ENCODE data around the gene PSENEN.
"Not testable (repeated sequence)": the region's sequence is repeated elsewhere in the genome, so short reads cannot be mapped to it uniquely, and the experiment has no call there.

The PSENEN gene

DNA sequence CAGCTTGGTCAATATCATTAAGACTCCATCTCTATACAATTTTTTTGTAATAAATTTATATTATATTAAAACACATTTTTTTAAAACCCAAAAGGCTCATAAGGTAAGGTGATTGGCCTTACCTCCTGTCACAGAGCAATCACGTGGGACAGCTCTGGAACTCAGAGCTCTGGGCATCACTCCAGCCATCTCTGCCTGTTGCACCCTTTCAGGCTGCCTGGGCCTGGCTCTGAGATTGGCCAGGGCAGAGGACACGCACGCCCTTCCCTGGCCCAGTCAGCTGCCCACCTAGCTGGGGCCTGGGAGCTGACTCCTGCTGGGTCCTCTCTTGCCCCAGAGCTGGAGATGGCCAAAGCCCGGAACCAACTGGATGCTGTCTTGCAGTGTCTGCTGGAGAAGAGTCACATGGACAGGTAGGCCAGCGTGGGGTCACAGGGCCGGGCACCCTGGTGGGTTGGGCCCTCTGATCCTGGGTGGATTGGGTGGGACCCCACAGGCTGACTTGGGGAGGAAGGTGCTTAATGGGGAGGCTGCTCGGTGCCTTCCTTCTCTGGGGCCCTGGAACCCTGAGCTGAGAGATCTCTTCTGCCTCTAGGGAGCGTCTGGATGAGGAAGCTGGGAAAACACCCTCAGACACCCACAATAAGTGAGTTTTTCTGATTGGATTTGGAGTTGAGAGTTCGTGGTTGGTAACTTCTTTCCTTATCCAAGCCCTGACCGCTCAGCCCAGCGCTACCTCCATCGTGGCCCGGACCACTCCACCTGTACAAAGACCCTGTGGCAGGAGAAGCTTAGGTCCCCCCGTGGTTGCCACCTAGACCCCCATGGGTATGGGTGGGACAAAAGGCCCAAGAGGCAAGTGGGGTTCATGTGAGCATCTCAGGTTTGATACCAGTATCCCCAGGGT is 6.6 kb downstream of the PSENEN start:
- DNase-seq (ENCODE audit: low spot score), result no peak

GRCh38 chr19:35752746-35753350 is 7.4 kb downstream of the PSENEN start:
- DNase-seq (ENCODE audit: low spot score), result no peak

DNA sequence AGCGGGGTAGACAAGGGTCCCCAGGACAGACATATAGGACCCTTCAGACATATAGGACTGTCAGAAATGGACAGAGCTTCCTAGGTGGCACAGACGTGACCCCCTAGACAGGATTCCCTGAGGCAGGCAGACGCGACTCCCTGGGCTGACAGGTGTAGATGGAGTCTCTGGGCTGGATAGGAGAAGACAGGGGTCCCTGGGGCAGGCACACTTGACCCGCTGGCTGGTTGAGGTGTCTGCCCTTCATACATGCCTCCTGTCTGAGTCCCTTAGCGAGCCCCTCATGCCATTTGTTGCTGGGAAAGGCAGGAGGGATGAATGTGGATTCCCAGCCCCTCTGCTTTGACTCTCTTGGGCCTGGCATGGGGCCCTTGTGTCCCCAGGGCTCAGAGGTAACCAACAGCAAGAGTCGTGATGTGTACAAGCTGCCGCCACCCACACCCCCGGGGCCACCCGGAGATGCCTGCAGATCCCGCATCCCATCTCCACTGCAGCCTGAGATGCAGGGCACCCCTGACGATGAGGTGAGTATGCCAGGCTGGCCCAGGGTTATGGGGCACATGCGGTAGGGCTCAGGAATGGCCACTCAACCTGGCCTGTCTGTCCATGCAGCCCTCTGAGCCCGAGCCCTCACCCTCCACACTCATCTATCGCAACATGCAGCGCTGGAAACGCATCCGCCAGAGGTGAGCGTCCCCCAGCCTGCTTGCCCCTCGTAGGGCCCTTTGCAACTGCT is 8.4 kb downstream of the PSENEN start:
- DNase-seq (ENCODE audit: low spot score), result no peak

DNA sequence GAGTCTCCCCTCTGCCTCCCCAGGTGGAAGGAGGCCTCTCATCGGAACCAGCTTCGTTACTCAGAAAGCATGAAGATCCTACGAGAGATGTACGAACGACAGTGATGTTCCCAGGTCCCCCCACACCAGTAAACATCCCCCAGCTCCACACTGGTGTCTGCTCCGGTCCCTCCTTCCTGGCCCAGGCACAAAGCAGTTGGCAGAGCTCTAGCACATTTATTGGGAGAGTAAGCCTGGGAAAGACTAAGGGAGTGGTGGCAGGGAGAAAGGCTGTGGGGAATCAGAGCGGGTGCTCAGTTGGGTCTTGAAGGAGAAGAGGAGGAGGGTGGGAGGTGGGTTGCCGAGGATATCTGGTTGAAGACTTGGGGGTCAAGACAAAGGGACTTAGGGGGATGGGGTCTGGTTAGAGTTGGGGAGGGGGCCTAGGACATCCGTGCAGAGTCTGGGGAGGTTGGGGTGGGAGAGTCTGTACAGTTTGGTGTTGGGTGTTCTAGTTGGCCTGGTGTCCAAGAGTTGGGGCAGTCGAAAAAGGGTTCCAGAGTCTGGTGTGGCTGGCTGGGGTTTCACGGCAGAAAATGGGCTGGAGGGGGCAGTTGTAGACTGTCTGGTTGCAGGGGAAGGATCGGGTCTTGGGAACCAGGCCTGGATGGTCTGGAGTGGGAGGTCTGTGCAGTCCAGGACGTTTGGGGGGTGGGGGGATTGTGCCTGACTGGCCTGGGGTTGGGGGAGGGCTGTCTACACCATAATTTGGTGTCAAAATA is 9.1 kb downstream of the PSENEN start:
- DNase-seq (ENCODE audit: low spot score), result no peak

GRCh38 chr19:35755131-35755549 is 9.7 kb downstream of the PSENEN start:
- no peak for DNase-seq (ENCODE audit: low spot score)

DNA sequence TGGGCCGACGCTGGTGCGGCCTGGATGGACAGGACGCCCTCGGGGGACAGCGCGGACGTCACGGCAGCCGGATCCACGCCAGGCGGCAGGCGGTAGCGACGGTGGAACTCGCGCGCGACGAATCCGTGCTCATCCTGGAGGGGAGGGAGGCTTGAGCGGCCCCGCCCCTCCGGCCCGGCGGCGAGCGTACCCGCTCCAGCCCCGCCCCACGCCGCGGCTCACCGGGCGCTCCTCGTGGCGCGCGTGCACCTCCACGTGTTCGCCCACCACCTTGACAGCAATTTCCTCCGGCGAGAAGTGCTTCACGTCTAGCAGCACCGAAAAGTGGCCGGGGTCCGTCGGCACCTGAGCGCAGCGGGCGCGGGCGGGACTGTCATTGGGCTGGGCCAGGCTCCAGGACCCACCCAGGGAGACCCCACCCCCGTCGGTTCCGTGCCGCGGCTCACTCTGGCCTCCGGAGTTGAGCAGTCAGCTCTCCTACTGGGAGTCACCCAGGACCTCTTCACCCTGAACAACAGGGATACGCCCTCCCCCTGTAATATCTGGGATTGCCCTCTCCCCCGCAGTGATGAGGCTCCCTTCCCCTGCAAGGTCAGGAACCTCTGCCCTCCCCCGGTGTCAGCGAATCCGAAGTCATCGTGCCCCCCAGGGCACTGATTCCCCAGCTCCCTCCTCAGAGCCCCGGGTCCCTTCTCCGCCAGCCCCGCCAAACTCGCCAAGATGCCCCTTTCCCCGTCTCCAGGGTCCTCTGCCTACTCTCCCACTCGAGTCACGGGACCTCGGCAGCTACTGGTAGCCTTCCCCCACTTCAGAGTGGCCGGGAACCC is 10.3 kb downstream of the PSENEN start:
- no peak for DNase-seq (ENCODE audit: low spot score)

DNA sequence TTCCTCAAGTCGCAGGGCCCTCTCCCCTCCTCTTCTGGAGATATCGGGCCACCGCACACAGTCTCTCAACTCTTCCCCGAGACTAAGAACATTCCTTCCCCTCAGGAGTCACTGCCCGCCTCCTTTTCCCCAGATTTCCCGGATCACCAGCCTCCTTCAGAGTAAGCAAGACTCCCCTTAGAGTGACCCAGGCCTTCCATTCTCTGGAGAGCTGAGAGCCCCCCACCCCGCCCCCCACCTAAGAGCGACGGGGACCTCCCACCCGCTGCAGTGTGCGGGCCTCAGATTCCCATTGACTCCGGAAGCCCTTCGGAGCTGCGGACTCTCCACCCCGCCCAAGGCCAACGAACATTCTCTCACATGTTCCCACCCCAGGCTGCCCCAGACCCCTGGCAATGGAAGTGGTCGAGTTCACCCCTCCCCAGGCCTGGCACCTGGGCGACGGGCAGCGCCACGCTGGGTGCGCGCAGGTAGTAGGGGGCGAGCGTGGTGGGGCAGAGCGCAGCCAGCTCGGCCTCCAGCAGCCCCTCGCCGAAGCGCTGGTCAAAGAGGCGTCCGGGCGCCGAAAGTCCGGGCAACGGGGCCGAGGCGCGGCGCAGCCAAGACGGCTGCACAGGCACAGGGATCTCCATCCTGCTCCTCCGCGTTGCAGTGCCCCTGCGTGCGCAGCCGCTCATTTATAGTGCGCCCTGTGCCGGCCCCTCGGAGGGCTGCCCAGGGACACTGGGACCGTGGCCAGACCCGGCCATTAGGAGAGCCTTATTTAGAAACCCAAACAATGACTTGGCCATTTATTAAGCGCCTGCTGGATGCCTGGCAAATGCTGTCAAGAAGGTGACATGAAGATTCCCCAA is 11.2 kb downstream of the PSENEN start, which contains the start of gene HSPB6:
HSPB6 (minus strand) TSS at position 653 of the 854 bp plus-strand sequence; CDS start at position 632, 21 bp downstream.
- no peak for DNase-seq (ENCODE audit: low spot score)

- no peak for DNase-seq (ENCODE audit: low spot score)
These were observed 11.8 kb downstream of the PSENEN start for GRCh38 chr19:35757231-35757748.

GRCh38 chr19:35757749-35758608 is 12.5 kb downstream of the PSENEN start, which contains the start of gene PROSER3:
PROSER3 (plus strand) TSS chr19:35758176; CDS start chr19:35758216, 40 bp downstream.
- peak; percentile 99 for DNase-seq (ENCODE audit: low spot score)

- no peak for DNase-seq (ENCODE audit: low spot score)
These were observed 14.2 kb downstream of the PSENEN start for GRCh38 chr19:35759697-35760096.

DNA sequence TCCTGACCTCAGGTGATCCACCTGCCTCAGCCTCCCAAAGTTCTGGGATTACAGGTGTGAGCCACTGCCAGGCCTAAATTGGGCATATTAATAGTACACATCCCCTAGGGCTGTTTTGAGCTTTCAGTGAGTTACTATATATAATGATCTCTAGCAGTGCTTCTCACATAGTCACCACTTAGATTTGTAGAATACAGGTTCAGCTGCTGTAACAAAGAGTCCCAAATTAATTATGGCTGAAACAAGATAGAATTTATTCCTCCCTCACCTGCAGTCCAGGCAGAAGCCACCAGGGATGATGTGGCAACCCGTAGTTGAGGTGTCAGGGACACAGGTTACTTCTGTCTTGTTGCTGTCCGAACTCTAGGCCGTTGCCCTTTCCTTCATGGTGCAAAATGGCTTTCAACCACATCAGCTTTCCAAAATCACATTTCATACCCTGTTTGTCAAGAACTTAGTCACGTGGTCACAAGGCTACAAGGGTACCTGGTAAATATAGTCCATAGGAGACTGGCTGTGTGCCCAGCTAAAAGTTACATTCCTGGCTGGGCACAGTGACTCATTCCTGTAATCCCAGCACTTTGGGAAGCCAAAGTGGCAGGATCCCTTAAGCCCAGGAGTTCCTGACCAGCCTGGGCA is 15.4 kb downstream of the PSENEN start:
- no peak for DNase-seq (ENCODE audit: low spot score)

DNA sequence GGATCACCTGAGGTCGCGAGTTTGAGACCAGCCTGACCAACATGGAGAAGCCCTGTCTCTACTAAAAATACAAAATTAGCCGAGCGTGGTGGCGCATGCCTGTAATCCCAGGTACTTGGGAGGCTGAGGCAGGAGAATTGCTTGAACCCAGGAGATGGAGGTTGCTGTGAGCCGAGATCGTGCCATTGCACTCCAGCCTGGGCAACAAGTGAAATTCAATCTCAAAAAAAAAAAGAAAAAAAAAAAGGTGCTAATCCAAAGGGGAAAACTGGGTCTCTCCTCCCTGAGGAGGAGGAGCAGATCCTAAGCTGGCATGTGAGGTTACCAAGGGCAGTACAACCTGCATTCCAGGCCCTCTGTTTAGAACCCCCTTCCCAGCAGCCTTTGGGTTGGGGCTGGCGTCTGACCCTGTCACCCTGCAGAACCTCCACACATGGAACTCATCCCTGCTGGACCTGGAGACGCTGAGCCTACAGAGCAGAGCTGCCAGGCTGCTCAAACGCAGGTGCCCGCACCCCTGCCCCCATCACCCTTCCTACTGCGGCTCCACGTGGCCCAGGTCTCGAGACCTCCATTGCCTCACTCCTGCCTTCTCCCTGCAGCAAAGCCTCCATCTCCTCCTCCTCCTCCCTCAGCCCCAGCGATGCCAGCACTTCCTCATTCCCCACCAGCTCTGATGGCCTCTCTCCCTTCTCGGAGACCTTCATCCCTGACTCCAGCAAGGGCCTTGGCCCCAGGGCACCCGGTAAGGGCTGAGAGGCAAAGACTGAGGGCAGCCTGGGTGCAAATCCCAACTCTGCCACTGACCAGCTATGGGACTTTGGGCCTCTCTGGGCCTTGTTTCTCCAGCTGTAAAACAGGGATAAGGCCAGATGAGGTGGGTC is 19.2 kb downstream of the PSENEN start:
- DNase-seq (ENCODE audit: low spot score), result no peak

DNA sequence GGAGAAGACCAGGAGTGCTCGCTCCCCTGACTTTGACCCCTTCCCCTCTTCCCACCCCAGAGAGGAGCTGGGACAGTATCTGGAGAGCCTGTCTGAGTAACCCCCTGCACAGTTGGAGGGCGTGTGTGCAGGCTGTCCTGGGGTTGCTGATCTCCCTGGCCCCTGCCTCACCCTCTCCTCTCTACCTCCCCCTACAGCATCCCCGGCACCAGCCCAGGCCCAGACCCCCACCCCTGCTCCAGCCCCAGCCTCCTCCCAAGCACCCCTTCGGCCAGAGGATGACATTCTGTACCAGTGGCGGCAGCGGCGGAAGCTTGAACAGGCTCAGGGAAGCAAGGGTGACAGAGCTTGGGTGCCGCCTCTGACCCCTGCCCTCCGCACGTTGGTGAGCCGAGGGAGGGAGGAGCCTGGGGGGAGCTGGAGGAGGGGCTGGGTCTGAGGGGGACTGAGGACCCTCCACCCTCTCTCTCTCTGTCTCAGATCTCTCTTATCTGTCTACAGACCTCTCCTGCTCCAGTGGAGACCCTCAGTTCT is 21.2 kb downstream of the PSENEN start:
- no peak for DNase-seq (ENCODE audit: low spot score)

GRCh38 chr19:35767288-35768081 is 22.0 kb downstream of the PSENEN start:
- DNase-seq (ENCODE audit: low spot score), result no peak

DNA sequence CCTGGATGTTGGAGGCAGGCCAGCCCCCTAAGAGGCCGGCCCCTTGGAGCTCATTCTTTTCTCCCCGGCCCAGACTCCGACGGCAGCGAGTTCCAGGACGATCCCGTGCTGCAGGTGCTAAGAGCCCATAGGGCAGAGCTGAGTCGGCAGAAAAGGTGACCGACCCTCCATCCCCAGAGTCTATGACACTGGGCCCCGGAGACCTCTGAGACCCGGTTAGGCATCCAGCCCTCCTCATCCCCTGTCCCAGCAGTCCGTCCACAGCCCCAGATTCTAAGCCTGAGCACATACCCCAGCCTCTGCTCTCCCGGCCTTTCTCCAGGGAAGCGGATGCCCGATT is 22.6 kb downstream of the PSENEN start:
- no peak for DNase-seq (ENCODE audit: low spot score)

DNA sequence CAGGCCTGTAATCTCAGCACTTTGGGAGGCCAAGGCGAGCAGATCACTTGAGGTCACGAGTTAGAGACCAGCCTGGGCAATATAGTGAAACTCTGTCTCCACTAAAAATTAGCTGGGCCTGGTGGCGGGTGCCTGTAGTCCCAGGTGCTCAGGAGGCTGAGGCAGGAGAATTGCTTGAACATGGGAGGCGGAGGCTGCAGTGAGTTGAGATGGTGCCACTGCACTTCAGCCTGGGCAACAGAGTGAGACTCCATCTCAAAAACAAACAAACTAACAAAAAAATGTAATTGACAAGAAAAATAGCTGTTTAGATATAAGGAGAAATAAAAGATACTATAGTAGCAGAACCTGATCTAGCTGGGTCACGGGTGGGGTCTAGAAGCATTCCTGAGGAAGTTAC is 26.9 kb downstream of the PSENEN start:
- DNase-seq (ENCODE audit: low spot score), result not testable (repeated sequence)
